GM13976 (cell line): ENCODE measurements around the gene LMAN2.
"Not testable (repeated sequence)": the region's sequence is repeated elsewhere in the genome, so short reads cannot be mapped to it uniquely, and the experiment has no call there.

Experiments
- DNase-seq: peaks from one replicate; pipeline ENCODE4 v3.0.0; 2012; ENCODE audit warnings: low spot score
- CTCF ChIP-seq: IDR thresholded peaks from 2 replicates; pipeline ENCODE4 v1.5.1; 2012; ENCODE audit warnings: borderline replicate concordance, mild to moderate bottlenecking; ENCODE audit not compliant: insufficient read depth; ENCODE audit errors: extremely low read depth, missing control alignments, control extremely low read depth
- in situ Hi-C: fragments of 300-500 bp; cut with MboI; formaldehyde crosslinking; loops from one replicate; pipeline ENCODE4 v1.12.0; 2022; ENCODE audit warnings: low sequenced_read_pairs, mixed read lengths, inconsistent platforms; ENCODE audit not compliant: unreplicated experiment

Gene LMAN2

DNA sequence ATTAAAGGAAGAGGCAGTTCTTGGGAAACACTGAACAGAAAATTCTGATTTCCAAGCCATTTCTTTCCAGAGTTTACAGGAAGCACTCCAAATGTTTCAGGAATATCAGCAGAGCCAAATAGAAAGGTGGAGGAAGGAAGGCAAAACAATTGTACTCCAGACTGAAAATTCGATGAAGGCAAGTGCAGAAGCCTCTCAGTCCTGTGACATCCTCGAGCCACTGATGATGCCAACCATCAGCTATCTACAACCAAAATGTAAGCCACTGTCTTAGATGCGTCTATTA, 2.2 kb downstream of the LMAN2 start:
- DNase-seq = no peak
- in situ Hi-C loops = no loop called here
- no peak for TF ChIP-seq CTCF

DNA sequence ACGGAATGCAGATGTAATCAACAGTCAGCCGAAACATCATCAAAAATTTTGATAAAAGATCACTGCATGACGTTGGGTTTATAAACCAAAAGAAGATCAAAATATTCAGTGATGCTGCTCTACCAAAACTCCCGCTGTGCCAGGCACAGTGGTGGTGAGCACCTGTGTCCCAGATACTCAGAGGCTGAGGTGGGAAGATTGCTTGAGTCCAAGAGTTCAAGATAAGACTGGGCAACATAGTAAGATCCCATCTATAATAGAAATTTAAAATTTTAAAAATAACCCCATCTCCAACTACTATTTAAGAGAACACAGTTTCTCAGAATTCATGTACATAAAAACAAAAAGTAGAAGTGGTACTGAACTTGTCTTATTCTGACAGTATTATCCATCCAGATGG, 3.8 kb downstream of the LMAN2 start:
- DNase-seq = no peak
- in situ Hi-C loops = no loop called here
- no peak for TF ChIP-seq CTCF

DNA sequence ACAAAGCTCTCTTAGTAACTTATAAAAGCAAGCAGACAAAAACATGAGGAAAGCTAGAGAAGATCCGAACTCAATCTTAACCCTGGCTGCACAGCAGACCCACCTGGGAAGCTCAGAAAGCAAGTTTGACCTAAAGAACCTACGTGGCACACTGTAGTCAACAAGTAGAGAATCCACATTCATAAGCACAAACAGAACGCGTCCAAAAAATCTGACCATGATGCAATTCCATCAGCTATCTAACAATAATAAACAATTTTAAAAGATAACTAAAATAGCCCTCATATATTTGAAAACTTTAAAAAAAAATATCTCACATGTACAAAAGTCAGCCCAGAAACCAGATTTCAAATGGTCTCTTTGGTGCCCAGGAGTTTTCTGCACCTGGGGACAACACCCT, 4.6 kb downstream of the LMAN2 start:
- TF ChIP-seq CTCF = no peak
- in situ Hi-C loops = no loop called here
- no peak for DNase-seq

DNA sequence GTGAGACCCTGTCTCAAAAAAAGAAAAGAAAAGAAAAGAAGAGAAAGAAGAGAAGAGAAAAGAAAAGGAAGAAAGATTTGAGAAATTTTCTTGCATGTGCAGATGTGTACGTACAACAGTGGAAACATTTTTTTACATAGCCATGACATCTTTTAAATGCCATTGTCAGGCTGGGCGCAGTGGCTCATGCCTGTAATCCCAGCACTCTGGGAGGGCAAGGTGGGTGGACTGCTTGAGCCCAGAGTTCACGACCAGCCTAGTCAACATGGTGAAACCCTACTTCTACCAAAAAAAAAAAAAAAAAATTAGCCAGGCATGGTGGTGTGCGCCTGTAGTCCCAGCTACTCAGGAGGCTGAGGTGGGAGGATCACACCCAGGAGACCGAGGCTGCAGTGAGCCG, 6.6 kb downstream of the LMAN2 start:
- TF ChIP-seq CTCF = no peak
- in situ Hi-C loops = no loop called here
- no peak for DNase-seq

DNA sequence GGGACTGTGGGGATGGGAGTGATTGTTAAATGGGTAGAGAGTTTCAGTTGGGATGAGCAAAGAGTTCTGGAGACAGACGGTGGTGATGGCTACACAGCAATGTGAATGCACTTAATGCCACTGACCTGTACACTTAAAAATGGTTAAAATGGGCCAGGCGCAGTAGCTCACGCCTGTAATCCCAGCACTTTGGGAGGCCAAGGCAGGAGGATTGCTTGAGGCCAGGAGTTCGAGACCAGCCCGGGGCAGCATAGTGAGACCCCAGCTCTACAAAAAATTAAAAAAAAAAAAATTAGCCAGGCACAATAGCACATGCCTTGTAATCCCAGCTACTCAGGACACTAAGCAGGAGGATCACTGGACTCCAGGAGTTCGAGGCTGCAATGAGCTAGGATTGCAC, 7.7 kb downstream of the LMAN2 start:
- no peak for DNase-seq
- in situ Hi-C loops = no loop called here
- TF ChIP-seq CTCF = no peak

GRCh38 chr5:177343000-177343399, 8.5 kb downstream of the LMAN2 start:
- in situ Hi-C loops, DNase-seq: not testable (repeated sequence)

- no peak for TF ChIP-seq CTCF
- no peak for DNase-seq
- in situ Hi-C loops = no loop called here
Measured at GRCh38 chr5:177339107-177339638, 12.3 kb downstream of the LMAN2 start.
